ENCODE data around the gene ZFAND2A. TPM values are rescaled to one million over a fixed set of nuclear protein-coding genes. Genes with fewer than 3 reads are reported as not detected.

ZFAND2A gene
- total RNA-seq, 1 donor from 2014 or later = 23.7 TPM

- no peak for DNase-seq (ENCODE audit: low spot score)
Measured at GRCh38 chr7:1110358-1110757, 49.6 kb downstream of the ZFAND2A start.

DNA sequence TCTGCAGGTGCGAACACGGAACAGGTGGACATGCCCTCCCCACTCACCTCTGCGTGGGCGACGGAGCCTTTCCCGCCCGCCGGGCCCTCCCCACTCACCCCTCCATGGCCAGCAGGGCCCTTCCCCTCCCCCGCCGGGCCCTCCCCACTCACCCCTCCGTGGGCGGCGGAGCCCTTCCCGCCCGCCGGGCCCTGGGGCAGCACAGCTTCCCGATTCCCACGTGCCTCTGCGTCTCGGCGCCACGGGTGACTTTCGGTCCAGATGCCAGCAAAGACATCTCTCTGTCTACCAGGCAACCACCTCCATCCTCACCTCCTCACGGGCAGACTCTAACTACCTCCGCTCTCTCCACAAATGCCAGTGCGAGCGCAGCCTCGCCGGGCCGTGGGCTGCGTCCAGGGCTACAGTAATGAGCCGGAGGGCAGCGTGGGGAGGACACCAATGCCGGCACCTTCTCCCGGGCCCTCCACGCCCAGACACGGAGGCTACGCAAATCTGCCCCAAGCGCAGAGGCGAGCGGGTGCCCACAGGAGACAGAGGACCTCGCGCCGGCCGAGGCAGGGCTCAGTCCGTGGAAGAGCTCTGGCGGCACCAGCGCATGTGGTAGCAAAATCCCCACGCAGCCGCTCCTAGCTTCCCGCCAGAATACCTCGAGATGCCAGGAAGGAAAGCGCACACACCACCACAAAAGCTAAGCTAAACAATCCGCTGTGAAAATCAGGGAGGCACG lies 50.2 kb downstream of the ZFAND2A start:
- DNase-seq (ENCODE audit: low spot score) = no peak

GRCh38 chr7:1108264-1108920 lies 51.6 kb downstream of the ZFAND2A start:
- no peak for DNase-seq (ENCODE audit: low spot score)

GRCh38 chr7:1106793-1107421 lies 53.1 kb downstream of the ZFAND2A start:
- DNase-seq (ENCODE audit: low spot score) = no peak

DNA sequence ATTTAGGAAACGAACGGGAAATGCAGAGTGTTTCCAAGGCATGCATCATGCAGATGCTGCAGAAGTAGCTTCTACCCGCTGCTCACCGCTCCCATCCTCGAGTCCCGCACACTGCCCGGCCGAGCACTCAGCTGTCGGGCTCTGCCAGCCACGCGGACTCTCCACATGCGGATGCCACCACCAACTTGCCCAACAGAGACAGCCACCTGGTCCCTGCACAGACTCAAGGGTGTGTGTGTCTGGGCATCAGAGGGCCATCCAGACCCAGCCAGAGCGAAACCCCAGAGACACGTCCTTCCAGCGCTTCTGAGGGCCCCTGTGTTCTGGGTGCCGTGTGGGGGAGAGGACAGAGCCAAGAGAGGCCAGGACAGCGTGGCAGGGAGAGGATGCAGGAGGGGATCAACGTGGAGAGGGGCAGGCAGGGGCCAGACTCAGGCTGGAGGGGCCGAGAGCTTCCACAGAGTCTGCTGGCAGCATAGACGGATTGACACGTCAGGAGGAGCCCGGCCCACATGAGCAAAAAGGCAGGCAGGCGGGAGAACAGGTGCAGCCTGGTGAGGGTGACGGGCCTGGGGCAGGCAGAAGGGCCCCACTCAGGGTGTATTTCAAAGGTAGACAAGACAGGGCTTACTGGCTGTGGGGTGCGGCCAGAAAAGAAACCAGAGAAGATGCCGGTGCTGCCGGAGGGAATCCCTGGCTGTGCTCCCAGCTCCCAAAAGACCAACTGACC lies 53.8 kb downstream of the ZFAND2A start:
- DNase-seq (ENCODE audit: low spot score) = no peak

- no peak for DNase-seq (ENCODE audit: low spot score)
Measured at GRCh38 chr7:1105189-1105588, 54.8 kb downstream of the ZFAND2A start.

GRCh38 chr7:1104516-1105179 lies 55.3 kb downstream of the ZFAND2A start:
- no peak for DNase-seq (ENCODE audit: low spot score)

- DNase-seq (ENCODE audit: low spot score) = no peak
Measured at GRCh38 chr7:1103789-1104515, 56.0 kb downstream of the ZFAND2A start.

DNA sequence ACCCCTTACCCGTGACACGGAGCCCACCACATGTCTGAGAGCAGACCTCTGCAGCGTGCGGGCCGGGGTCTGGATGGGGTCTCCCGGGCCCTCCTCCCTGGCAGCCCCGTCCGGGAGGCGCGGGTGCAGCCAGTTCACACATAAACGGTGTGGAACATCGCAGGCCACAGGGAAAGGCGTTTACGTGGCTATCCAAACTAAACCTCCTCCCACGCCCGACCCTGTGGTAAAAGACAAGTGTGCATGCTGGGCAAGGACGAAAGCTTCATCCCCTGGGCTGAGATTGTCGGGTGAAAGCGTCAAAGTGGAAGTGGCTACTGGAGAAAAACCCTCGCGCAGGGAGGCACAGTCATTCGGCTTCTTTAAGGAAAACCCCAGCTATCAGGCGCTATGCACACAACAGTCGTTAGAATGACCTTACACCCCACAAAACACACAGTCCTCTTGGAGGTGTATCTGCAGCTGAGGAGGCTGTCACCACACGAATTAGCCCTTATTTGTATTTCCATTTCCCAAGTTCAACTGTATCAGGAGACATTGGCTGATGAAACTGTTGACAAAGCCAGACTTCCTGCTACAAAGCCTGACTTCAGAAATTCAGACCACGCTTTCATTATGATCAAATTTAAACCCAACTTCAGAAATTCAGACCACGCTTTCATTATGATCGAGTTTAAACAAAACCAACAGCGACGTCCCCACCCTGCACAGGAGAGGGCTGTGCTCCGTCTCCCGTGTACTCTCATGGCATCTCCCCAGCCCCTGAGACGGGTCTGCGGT lies 56.8 kb downstream of the ZFAND2A start:
- DNase-seq (ENCODE audit: low spot score) = no peak

Other genes with a start within 250 kb of the ZFAND2A start
- 19.2 TPM for gene ADAP1, start 205.5 kb downstream of the ZFAND2A start, total RNA-seq
- gene COX19, start 184.6 kb downstream of the ZFAND2A start, total RNA-seq = 6.3 TPM
- not detected for gene CYP2W1, start 177.0 kb downstream of the ZFAND2A start, total RNA-seq
- gene GPR146, start 115.7 kb downstream of the ZFAND2A start, total RNA-seq = 54.1 TPM
- gene GPER1, start 72.1 kb downstream of the ZFAND2A start, total RNA-seq = 8.1 TPM
- gene UNCX, start 72.7 kb upstream of the ZFAND2A start, total RNA-seq = not detected

Data from mesenteric fat pad (tissue), 1 donor.